DMS114 treated with DMSO at 0.1 percent for 48 hours (cell line): ENCODE measurements around the gene TMEM184A.

ENCODE experiments used
- DNase-seq: peaks from one replicate; lab custom pipeline; 2025; ENCODE audit not compliant: unreplicated experiment; lab: John Stamatoyannopoulos, UW

The TMEM184A gene

DNA sequence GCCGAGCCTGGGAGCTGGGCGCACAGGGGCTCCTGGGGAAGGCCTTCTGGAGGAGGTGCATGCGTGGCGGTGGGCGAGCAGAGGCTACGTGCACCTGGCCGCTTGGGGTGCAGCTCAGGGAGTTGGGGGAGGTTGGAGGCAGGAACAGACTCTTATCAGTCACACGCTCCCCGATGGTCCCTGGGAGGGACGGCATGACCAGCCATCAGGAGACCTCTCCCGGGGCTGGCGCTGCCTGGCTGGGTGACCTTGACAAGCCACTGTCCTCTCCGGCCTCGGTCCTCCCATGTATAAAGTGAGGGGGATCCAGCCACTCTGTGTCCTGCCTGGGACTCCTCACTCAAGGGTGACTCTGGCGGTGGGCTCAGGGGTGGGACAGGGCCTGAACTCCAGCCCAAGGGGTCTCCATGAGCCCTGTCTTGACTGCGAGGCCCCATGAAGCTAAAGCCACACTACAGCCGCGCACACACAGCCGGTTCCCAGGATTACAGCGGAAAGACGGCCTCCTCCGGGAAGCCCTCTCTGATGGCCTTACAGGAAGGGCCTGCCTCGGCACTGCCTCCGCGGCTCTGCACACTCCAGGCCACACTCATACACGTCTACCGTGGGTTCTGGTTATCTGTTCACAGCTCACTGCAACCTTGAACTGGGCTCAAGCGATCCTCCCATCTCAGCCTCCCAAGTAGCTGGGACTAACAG is 2.3 kb downstream of the TMEM184A start:
- DNase-seq, result no peak

DNA sequence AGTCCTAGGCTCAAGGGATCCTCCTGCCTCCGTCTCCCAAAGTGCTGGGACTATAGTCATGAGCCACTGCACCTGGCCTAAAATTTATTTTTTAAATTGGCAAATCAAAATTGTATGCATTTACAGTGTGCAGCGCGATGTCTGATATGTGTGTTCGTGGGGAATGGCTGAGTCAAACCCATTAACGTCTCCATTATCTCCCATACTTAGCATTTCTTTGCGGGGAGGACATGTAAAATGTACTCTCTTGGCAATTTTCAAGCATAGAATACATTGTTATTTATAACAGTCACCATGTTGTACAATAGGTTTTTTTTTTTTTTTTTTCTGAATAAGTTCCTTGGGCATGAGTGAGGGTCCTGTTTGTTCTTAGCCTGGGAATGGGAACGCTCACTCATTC is 3.8 kb downstream of the TMEM184A start:
- DNase-seq, result no peak

DNA sequence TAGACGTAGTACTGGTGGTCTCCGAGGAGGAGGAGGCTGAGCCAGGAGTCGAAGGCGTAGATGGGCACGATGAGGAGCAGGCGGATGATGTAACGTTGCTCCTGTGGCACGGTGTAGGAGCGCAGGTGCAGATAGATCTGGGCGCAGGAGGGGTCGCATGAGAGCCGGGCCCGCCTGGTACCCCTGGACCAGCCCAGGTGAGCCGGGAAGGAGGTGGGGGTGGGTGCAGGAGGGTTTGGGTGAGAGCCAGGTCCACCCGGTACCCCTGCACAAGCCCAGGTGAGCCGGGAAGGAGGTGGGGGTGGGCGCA is 5.2 kb downstream of the TMEM184A start:
- DNase-seq, result no peak

DNA sequence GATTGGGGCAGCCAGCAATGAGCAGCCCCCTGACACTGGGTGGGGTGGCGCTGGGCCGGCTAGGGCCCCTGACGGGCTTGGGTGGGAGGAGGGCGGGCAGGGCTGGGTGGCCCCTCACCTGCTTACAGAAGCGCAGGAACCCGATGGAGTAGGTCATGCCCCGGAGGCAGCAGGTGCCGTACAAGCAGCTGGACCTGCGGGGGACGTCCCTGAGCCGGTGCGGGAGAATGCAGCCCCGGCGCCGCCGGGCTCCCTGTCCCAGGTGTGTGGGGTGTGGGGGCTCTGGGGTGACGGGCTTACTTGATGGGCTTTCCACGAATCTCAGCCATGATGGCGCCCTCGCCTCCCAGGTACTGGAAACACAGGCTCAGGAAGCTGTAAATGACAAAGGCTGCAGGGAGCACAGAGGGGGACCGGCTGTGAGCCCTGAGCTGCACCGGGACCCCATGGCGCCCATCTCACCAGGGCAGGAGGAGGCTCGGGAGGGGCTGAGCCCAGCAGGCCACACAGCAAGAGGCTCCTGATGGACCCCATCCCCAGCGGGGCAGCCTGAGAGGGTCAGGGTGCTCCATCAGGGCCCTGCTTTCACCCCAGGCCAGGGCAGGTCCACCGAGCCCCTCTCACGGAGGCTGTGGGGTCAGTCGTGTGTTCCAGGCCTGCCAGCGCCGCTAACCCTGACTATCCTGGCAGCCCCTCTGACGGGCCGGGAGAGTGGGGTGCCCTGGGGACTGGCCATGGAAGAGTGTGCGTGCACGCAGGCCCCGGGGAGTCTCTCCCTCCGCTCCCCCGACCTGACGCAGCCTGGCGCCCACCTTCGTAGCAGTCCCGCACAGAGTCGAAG is 5.8 kb downstream of the TMEM184A start:
- no peak for DNase-seq

DNA sequence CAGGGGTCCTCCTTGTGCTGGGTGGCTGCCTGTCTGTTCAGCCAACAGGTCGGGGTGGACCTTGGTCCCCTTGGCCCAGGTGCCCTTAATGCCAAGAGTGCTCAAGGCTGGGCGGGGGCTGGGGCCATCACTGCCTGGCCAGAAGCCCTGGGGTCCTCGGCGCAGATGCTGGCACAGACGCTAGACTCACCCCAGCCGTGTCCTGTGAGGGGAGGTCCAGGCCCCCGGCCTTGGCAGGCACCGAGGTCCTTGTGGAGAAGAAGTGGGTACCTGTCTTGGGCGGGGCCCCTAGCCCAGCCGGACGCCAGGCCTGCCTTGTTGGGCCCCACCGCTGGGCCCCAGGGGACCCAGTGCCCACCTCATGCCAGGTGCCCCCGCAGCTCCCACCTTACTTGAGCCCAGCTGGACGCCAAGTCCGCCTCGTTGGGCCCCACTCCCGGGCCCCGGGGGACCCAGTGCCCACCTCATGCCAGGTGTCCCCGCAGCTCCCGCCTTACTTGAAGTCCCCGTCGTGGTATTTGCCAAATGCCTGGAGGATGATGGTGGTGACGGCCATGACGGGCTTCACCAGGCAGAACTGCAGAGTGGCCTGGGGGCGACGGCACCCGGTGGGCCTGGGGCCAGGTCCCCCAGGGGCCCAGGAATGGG is 6.5 kb downstream of the TMEM184A start:
- no peak for DNase-seq

GRCh38 chr7:1548944-1549343 is 7.1 kb downstream of the TMEM184A start:
- DNase-seq, result no peak

DNA sequence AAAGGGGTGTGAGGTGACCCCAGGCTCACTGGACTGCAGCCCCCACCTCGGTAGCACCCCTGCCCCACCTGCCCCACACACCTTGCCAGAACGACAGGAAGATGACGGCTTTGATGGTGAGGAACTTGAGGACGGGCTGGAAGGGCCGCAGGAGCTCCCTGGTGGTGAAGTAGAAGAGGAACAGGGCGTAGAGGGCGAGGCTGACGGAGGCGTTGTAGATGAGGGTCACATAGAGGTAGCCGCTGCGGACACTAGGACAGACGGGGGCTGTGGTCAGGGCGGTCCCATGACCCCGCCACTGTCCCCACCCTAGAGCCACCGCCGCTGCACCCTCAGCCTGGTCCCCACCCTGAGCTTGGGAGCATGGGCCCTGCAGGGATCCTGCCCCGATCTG is 7.6 kb downstream of the TMEM184A start:
- DNase-seq, result no peak

- DNase-seq, result no peak
Observed at GRCh38 chr7:1547777-1548437, 8.1 kb downstream of the TMEM184A start.

DNA sequence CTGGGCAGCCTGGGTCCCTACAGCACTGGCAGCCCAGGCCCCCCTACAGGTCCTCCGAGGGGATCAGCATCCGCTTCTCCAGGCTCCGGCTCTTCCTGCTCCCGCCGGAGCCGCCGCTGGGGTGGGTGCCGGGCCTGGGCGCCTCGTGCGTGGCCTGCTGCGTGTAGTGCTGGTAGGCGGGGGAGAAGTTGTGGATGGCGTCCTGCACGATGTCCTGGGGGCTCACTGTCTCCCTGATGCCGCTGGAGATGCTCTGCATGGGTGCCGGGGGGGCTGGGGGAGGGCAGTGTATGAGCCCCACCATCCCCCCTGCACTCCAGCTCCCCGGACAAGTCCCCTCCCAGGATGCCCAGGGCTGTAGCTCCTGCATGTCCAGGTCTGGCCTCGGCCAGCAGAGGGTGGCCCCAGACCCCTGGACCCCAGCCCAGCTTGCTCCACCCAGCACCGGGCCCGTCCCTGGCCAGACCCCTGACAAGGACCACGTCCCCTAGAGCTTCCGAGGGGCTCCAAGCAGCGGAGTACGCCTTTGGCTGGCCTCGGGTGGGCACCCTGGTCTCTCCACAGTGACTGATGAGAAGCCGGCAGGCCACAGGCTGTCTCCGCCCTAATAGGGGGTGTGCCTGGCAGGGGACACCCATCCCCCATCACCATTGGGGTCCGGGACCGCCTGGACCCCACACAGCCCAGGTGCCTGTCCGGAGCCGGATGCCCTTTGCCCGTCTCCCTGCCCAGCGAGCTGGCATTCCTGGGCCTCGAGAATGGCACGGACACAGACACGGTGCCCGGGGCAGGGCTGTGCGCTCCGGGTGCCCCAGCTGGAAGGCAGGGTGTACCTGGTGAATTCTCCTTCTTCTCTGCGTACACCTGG is 8.9 kb downstream of the TMEM184A start:
- DNase-seq, result no peak

DNA sequence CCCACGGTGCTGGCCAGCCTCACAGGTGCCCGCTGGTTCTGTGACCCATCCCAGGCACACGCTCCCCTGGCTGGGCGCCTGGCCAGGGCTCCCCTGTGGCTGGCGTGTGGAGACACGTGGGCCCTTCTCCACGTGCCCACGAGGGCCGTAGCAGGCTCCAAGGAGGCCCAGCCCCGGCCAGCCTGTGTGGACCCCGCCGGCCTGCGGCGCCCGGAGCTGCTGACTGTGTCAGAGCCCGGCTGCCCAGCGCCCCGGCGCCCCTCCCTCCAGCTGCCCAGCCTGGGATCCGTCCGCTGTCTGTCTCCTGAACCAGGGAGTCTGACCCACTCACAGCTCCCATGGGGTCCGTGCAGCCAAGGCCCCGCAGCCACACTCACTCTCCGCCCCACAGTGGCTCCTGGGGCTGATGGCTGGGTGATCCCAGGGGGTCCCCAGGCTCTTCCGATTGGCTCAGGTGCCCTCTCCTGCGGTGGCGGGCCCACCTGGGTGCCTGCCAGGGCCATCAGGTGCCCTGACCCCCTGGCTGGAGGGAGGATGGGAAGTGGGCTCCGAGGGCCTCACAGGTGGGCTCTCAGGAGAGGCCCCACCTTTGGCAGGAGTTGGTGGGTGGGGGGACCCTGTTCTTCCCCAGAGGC is 9.6 kb downstream of the TMEM184A start:
- no peak for DNase-seq

DNA sequence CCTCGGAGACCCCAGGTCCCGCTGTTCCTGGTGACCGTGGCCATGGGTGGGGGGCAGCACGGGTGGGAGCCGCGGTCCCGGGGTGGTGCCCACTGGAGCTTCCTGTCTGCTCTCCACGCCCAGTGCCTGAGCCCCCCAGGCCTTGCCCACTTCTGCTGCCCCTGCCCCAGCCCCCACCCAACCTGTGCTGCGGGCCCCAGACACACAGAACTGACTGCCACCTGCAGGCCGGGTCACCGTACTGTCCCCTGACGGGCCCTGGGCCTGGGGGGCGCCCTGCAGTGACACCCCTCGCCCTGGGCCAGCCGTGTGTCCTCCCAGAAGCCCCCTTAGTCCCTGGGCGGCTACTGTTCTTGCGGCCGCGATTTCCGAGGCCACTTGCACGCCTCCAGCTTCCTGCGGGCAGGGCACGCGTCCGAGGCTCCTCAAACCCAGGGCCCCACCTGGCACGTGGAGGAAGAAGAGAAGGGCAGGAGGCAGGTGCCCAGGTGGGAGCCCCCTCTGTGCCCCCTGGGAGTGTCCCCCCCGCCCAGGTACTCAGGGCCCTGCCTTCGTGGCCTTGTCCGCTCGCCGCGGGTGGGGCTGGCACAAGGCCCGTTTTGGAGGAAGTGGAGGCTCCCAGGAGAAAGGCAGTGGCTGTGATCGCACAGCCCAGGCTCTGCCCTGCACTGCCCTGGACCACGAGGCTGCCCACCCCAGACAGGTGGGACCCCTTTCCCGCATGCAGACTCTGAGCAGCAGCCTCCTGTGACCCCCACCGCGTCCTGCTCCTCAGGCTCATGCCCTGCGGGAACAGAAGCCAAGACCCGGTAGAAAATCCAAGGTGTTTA is 10.4 kb downstream of the TMEM184A start:
- DNase-seq, result no peak

DNA sequence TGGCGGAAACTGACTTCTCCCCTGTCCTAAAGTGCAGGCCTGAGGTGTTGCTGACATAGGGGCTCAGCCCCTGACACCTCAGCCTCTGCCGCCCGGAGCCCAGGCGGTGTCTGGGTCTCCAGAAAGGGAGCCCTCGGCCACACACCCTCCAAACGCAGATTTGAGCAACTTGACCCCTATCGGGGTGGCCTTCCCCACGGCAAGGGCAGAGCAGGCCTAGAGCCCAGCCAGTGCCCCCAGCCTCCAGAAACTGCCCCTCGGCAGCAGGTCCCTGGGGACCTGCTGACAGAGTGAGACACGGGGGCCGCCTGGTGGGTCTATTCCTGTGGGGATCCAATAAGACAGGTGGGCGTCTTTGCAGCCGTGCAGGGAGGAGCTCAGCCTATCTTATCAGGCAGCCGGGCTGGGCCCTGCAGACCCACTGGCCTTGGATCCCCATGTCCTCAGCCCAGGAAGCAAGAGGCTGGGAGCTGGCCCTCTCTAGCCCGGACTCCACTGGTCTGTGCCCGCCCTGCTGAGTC is 11.0 kb downstream of the TMEM184A start:
- no peak for DNase-seq

- DNase-seq, result no peak
Observed at GRCh38 chr7:1544178-1544895, 11.7 kb downstream of the TMEM184A start.

GRCh38 chr7:1543826-1544177 is 12.2 kb downstream of the TMEM184A start:
- no peak for DNase-seq

- no peak for DNase-seq
Observed at GRCh38 chr7:1542841-1543747, 12.9 kb downstream of the TMEM184A start.

- DNase-seq, result no peak
Observed at GRCh38 chr7:1542329-1542728, 13.7 kb downstream of the TMEM184A start.

DNA sequence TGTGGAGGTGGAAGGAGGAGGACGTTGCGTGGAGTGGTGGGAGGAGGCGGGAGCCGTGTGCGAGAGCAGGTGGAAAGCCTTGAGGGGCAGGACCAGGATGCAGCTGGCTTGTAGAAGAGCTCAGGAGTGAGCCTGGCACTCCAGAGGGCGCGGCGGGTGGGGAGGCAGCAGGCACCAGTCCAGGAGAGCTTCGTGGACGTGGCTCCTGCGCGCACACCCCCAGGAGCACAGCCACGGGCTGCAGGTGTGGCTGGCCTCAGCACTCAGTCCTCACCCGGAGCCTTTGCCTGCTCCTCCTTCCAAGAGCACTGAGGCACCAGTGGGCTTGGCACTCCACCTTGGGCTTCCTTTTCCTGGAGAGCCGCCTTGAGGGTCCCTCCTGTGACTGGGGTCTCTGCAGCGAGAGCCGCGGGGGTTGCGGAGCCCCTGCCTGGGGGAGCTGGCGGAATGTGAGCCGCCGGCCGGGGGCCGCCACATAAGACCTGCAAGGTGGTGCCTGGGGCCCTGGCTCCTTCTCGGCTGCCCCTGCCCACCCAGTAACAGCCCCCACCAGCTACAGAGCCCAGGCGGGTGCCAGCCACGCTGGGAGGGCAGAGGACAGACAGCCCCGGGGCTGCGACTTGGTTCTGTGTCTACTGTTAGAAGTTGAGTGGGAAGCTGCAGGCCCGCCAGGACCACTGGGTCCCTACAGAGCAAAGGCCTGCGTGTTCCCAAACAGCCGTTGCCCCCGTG is 14.4 kb downstream of the TMEM184A start:
- DNase-seq, result no peak
